HepG2 (cell line): Measurements from ENCODE around the gene IGFLR1.

Source experiments
- CBX5 ChIP-seq: sonication (generic); formaldehyde crosslinking; IDR thresholded peaks from 2 replicates; pipeline ENCODE4 v1.4.0; 2020; ENCODE audit warnings: missing genetic modification reagents, borderline replicate concordance
- NFIC ChIP-seq: IDR thresholded peaks from 2 replicates; pipeline ENCODE4 v1.6.1; 2012; ENCODE audit warnings: mild to moderate bottlenecking, low read length, inconsistent platforms
- ZNF251 ChIP-seq: sonication (generic); formaldehyde crosslinking; IDR thresholded peaks from 2 replicates; pipeline ENCODE4 v1.9.0; 2021; ENCODE audit warnings: mild to moderate bottlenecking, missing genetic modification reagents
- ZNF264 ChIP-seq: sonication (generic); formaldehyde crosslinking; IDR thresholded peaks from 2 replicates; pipeline ENCODE4 v1.4.0; 2020; ENCODE audit warnings: missing genetic modification reagents
- TF ChIP-seq, protein P1 (sequence below): sonication (generic); formaldehyde crosslinking; IDR thresholded peaks from 2 replicates; pipeline ENCODE4 v1.8.0; 2022; ENCODE audit warnings: missing genetic modification reagents, mild to moderate bottlenecking, inconsistent platforms, borderline replicate concordance

DNA sequence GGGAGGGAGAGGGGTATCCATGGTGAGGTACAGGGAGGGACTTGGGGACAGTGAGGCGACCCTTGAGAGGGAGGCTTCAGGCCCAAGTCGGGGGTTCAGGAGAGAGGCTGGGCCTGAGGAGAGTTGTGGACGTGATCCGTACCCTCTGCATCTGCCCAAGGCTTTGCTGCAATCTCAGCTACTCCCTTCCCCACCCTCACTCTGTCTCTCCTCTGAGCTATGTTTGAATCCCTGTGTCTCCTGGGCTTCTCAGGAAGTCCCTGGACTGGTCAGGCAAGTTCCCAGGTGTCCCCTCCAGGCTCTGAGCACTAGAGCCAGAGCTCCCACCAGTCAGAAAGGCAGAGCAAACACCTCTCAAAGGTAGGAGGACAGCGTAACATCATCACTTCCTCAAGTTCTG, 7.9 kb upstream of the IGFLR1 start:
- TF ChIP-seq ZNF264 (no peak), CBX5 (CRISPR knock-in tag) (no peak), NFIC (no peak), ZNF251 (no peak)
- TF ChIP-seq, protein P1, sequence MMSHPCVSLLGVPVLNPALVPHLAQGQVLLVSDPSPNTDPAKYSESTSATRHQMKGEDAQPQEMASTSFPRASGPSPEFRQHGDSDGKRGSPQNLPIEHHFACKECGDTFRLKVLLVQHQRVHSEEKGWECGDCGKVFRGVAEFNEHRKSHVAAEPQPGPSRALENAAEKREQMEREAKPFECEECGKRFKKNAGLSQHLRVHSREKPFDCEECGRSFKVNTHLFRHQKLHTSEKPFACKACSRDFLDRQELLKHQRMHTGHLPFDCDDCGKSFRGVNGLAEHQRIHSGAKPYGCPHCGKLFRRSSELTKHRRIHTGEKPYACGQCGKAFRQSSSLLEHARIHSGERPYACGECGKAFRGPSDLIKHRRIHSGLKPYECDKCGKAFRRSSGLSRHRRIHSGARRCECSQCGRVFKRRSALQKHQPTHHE (CRISPR knock-in tag) = no peak
